ENCODE data around the gene ZNF385D. TPM values are rescaled to one million over a fixed set of nuclear protein-coding genes. Genes with fewer than 3 reads are reported as not detected.

ZNF385D gene
- total and polyA plus RNA-seq, 2 of the 13 experiments (the other 11 are each of a cell fraction or from before 2014, with no cell fraction given) = not detected

GRCh38 chr3:21766002-21766401 lies 15.0 kb upstream of the ZNF385D start (continued):
- TF ChIP-seq HOXA5 (CRISPR knock-in tag; IDR thresholded peaks at IDR 0.05) (no peak), MAFF (IDR thresholded peaks at IDR 0.05; ENCODE audit: low read depth, low read length) (no peak), ZNF251 (CRISPR knock-in tag; IDR thresholded peaks at IDR 0.05) (no peak), ZNF576 (CRISPR knock-in tag; IDR thresholded peaks at IDR 0.05) (no peak), SP2 (CRISPR knock-in tag; IDR thresholded peaks at IDR 0.05) (no peak)

- Histone ChIP-seq H3K9ac (ENCODE audit: insufficient read depth, low read depth, low read length) (no peak overlapping the region), H3K4me3 (replicated peaks in 1 of 3; ENCODE audit: insufficient read depth in 1 of 3, low read depth in 2 of 3, low read length in 3 of 3) (no peak overlapping the region), H3K4me1 (ENCODE audit: insufficient read depth, low read length) (no peaks in the 10 kb centered on the region), H2AFZ (ENCODE audit: low read length) (no peak overlapping the region), H3K27me3 (ENCODE audit: control insufficient read depth in 1 of 2, insufficient read depth in 2 of 2, low read length in 2 of 2) (0 out of 5 replicates have a peak, but pooled peaks cover 0 to 4% of the 10 kb centered on the region in 2 experiments), H3K79me2 (ENCODE audit: insufficient read depth, low read length) (no peaks in the 10 kb centered on the region), H4K20me1 (ENCODE audit: insufficient read depth, low read length) (no peaks in the 10 kb centered on the region), H3K9me3 (ENCODE audit: low read length) (peaks cover 1% of the 10 kb centered on the region), H3K27ac (ENCODE audit: extremely low read length, insufficient read depth, low read length) (no peak overlapping the region), H3K4me2 (ENCODE audit: low read depth, low read length) (no peak overlapping the region), H3K36me3 (replicated peaks in 1 of 2; ENCODE audit: control insufficient read depth in 1 of 2, insufficient read depth in 2 of 2, low read length in 2 of 2) (no peaks in the 10 kb centered on the region)
- ATAC-seq = no peak
- CTCF ChIA-PET (ENCODE audit: low intra/inter-chr PET ratio, low total read pairs) = no interaction called here
- no peak for DNase-seq (ENCODE audit: low spot score)
- POLR2A ChIA-PET = no interaction called here
- 35% methylated on average over 5 of the region's 5 CpGs for WGBS (ENCODE audit: low lambda C conversion rate)
- FAIRE-seq = no peak
- in situ Hi-C loops (cut with HindIII; ENCODE audit: extremely low pct_ligation_motif_present, low pct_unique_long_range_greater_than_20kb) (no loop called here), intact Hi-C loops (cut with micrococcal nuclease; ENCODE audit: unreplicated experiment) (loop anchor here (10.0 kb wide), 1 partner anchor 359 kb away; no protein-coding TSS in a partner anchor)
- no TSS peak for BruUV-seq (replicated peaks)
- TF ChIP-seq ZNF280B (CRISPR knock-in tag; IDR thresholded peaks at IDR 0.05; ENCODE audit: borderline replicate concordance) = no peak
- TF ChIP-seq SALL1 (CRISPR knock-in tag; IDR thresholded peaks at IDR 0.05) = no peak
- TF ChIP-seq ATRX (CRISPR knock-in tag; IDR thresholded peaks at IDR 0.05; ENCODE audit: borderline replicate concordance) = no peak
- TF ChIP-seq YEATS2 (CRISPR knock-in tag; IDR thresholded peaks at IDR 0.05; ENCODE audit: borderline replicate concordance) = no peak
- no peak for TF ChIP-seq ZBTB39 (CRISPR knock-in tag; IDR thresholded peaks at IDR 0.05)
- no peak for TF ChIP-seq ZNF704 (CRISPR knock-in tag; IDR thresholded peaks at IDR 0.05; ENCODE audit: borderline replicate concordance)
- TF ChIP-seq ZNF350 (CRISPR knock-in tag; IDR thresholded peaks at IDR 0.05; ENCODE audit: borderline replicate concordance, low read depth) = no peak
- TF ChIP-seq ZMAT5 (CRISPR knock-in tag; IDR thresholded peaks at IDR 0.05; ENCODE audit: borderline replicate concordance, low read depth) = no peak
- TF ChIP-seq ZNF776 (CRISPR knock-in tag; IDR thresholded peaks at IDR 0.05) = no peak
- TF ChIP-seq ARID3A (IDR thresholded peaks at IDR 0.05; ENCODE audit: low read depth, low read length) = no peak
- no peak for TF ChIP-seq ZNF761 (CRISPR knock-in tag; conservative IDR thresholded peaks at IDR 0.05)
- TF ChIP-seq ZKSCAN8 (CRISPR knock-in tag; IDR thresholded peaks at IDR 0.05; ENCODE audit: borderline replicate concordance) = no peak
Measured at GRCh38 chr3:21755896-21756295, 4.9 kb upstream of the ZNF385D start.

Measured in HepG2 (cell line).